Smooth muscle cell (in vitro differentiated cells): ENCODE results near the gene GGT6. TPM values are rescaled to one million over a fixed set of nuclear protein-coding genes. Genes with fewer than 3 reads are reported as not detected.

Experiments
- DNase-seq: peaks from one replicate; lab custom pipeline; 2025; ENCODE audit not compliant: unreplicated experiment; lab: John Stamatoyannopoulos, UW
- H2AFZ ChIP-seq: fragments of 200-600 bp; sonication (generic); 2 replicates; pipeline ENCODE4 v1.6.0; 2016; ENCODE audit warnings: antibody characterized with exemption, low read depth, mild to moderate bottlenecking
- H3F3A ChIP-seq: fragments of 200-600 bp; sonication (generic); 2 replicates; pipeline ENCODE4 v1.6.0; 2017; ENCODE audit warnings: antibody characterized with exemption, low read depth
- H3K27ac ChIP-seq: fragments of 200-600 bp; sonication (generic); 2 replicates; pipeline ENCODE4 v1.5.1; 2016; ENCODE audit warnings: low read depth, mild to moderate bottlenecking
- H3K27me3 ChIP-seq: fragments of 200-600 bp; sonication (generic); 2 replicates; pipeline ENCODE4 v1.6.1; 2016; ENCODE audit warnings: low read depth, mild to moderate bottlenecking
- H3K36me3 ChIP-seq: fragments of 200-600 bp; sonication (generic); 2 replicates; pipeline ENCODE4 v1.5.1; 2016; ENCODE audit warnings: low read depth
- H3K4me1 ChIP-seq: fragments of 200-600 bp; sonication (generic); 2 replicates; pipeline ENCODE4 v1.5.1; 2016; ENCODE audit warnings: low read depth
- H3K4me2 ChIP-seq: fragments of 200-600 bp; sonication (generic); 2 replicates; pipeline ENCODE4 v1.6.0; 2016; ENCODE audit warnings: mild to moderate bottlenecking
- H3K4me3 ChIP-seq: fragments of 200-600 bp; sonication (generic); 2 replicates; pipeline ENCODE4 v1.5.1; 2016; ENCODE audit warnings: mild to moderate bottlenecking
- H3K79me2 ChIP-seq: fragments of 200-600 bp; sonication (generic); 2 replicates; pipeline ENCODE4 v1.6.0; 2016; ENCODE audit warnings: low read depth, mild to moderate bottlenecking
- H3K9ac ChIP-seq: fragments of 200-600 bp; sonication (generic); 2 replicates; pipeline ENCODE4 v1.6.0; 2016; ENCODE audit warnings: low read depth
- H3K9me3 ChIP-seq: fragments of 200-600 bp; sonication (generic); replicated peaks from 2 replicates; pipeline ENCODE4 v1.5.1; 2016; ENCODE audit warnings: low read depth
- H4K20me1 ChIP-seq: fragments of 200-600 bp; sonication (generic); 2 replicates; pipeline ENCODE4 v1.6.0; 2016; ENCODE audit warnings: low read depth
- WGBS: methylation state at CpG from one replicate; pipeline ENCODE4 v1.1.7; 2016; ENCODE audit warnings: low lambda C conversion rate; 5-methylcytosine and 5-hydroxymethylcytosine counted together
- polyA plus RNA-seq: library from polyadenylated mRNA; unstranded; fragments of >200 nt; fragmentation: Nextera tagmentation; extraction: Ambion mirVana; gene quantifications from 2 replicates; pipeline ENCODE4 v1.2.1, GENCODE V29; 2016
- total RNA-seq: library from RNA; depleted of rRNA; stranded (reverse); fragments of >200 nt; gene quantifications from 2 replicates; pipeline ENCODE4 v1.2.3, GENCODE V29; 2014
- TF ChIP-seq, protein P1 (sequence below): fragments of 200-600 bp; sonication (generic); IDR thresholded peaks from 2 replicates; pipeline ENCODE4 v1.5.1; 2017; ENCODE audit warnings: borderline replicate concordance, mild to moderate bottlenecking, antibody characterized with exemption; ENCODE audit not compliant: insufficient read depth, poor library complexity, severe bottlenecking

Gene GGT6
- total and polyA plus RNA-seq, 2 experiments from 2014 or later: 0.27 TPM; not detected in 1

DNA sequence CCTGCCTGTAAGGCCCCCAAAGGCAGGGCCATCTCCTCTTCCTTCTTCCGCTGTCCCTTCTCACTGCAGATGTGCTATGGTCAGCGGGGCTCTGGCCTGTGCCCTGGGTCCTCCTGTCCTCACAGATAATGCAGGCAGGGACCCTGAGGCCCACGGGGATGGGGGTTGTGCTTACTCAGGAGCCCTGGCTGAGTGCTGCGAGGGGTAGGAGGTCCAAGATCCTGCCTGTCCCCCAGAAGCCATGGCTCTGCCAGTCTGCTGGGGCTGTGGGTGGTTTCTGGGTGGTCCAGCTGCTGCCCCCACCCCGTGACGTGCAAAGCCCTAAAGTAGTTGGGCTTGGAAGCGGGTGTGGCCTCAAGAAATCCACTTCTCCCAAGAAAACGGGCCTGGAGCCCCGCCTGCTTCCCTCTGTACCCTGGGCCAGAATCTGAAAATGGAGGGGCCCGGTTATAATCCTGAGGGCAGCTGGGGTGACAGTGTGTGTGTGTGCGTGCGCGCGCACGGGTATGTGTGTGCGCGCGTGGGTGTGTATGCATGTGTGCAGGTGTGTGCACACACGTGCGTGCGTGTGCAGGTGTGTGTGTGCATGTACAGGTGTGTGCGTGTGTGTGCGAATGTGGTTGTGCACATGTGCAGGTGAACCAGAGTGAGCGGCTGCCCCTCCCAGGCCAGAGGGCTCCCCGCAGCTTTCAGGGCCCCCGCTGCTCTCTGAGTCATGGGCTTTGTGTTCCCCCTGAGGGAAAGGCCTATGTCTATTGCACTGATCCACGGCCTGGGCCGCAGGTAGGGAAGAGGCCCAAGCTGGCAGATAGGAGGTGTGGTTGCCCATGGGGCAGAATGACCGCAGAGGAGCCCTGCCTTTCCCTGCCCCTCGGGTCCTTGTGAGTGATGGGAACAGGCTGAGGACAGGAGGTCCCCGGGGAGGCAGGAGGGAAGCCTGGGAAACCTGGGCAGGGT, 47.9 kb downstream of the GGT6 start:
- WGBS: 88% methylated on average over 31 of the region's 31 CpGs
- H3K36me3 ChIP-seq: no peaks in the 10 kb centered on the region
- no peaks in the 10 kb centered on the region for H3F3A ChIP-seq
- TF ChIP-seq, protein P1, sequence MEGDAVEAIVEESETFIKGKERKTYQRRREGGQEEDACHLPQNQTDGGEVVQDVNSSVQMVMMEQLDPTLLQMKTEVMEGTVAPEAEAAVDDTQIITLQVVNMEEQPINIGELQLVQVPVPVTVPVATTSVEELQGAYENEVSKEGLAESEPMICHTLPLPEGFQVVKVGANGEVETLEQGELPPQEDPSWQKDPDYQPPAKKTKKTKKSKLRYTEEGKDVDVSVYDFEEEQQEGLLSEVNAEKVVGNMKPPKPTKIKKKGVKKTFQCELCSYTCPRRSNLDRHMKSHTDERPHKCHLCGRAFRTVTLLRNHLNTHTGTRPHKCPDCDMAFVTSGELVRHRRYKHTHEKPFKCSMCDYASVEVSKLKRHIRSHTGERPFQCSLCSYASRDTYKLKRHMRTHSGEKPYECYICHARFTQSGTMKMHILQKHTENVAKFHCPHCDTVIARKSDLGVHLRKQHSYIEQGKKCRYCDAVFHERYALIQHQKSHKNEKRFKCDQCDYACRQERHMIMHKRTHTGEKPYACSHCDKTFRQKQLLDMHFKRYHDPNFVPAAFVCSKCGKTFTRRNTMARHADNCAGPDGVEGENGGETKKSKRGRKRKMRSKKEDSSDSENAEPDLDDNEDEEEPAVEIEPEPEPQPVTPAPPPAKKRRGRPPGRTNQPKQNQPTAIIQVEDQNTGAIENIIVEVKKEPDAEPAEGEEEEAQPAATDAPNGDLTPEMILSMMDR: no peak
- H3K4me1 ChIP-seq: peaks cover 14% of the 10 kb centered on the region
- H4K20me1 ChIP-seq: no peaks in the 10 kb centered on the region
- DNase-seq: no peak
- no peaks in the 10 kb centered on the region for H3K9me3 ChIP-seq
- H3K9ac ChIP-seq: no peak overlapping the region
- no peak overlapping the region for H3K27ac ChIP-seq
- no peak overlapping the region for H2AFZ ChIP-seq
- H3K79me2 ChIP-seq: no peaks in the 10 kb centered on the region
- H3K4me2 ChIP-seq: no peak overlapping the region
- H3K27me3 ChIP-seq: no peaks in the 10 kb centered on the region
- H3K4me3 ChIP-seq: no peak overlapping the region

DNA sequence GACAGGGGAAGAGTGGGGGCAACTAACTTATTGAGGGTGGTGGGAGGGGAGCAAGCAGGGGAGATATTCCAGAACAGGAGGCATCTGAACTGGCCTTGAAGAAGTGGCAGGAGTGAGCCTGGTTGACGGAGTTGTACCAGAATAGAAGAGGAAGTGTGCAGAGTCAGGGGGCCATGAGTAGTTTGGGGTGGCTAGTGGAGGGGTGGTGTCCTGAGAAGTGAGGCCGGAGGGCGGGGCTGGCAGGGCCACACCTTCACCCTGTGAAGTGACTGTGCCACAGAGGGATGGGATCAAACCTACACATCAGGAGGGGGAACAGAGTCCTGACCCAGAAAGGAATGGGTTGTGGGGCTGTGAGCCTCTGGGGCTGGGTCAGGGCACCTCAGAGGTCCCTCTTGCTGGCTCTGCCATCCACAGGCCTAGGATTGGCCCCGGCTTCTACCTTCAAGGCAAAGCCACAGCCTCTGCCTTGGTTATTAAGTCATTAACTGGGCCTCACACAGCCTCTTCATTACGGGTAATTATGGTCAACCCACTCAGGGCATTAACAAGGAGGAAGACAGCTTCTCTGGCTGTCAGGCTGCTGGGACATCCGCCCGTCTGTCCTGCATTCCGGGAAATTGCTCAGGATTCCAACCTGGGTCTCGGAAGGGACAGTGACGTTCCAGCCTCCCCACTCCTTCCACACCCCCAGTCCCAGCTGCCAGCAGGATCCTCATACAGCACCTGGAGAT, 49.0 kb downstream of the GGT6 start:
- TF ChIP-seq, protein P1: no peak
- 71% methylated on average over 10 of the region's 10 CpGs for WGBS
- Histone ChIP-seq H3K9ac (no peak overlapping the region), H3K36me3 (no peaks in the 10 kb centered on the region), H4K20me1 (no peaks in the 10 kb centered on the region), H3K9me3 (no peaks in the 10 kb centered on the region), H3F3A (no peaks in the 10 kb centered on the region), H3K27me3 (no peaks in the 10 kb centered on the region), H3K4me3 (no peak overlapping the region), H3K4me2 (no peak overlapping the region), H2AFZ (no peak overlapping the region), H3K4me1 (peaks cover 16% of the 10 kb centered on the region), H3K79me2 (no peaks in the 10 kb centered on the region), H3K27ac (no peak overlapping the region)
- DNase-seq: no peak

DNA sequence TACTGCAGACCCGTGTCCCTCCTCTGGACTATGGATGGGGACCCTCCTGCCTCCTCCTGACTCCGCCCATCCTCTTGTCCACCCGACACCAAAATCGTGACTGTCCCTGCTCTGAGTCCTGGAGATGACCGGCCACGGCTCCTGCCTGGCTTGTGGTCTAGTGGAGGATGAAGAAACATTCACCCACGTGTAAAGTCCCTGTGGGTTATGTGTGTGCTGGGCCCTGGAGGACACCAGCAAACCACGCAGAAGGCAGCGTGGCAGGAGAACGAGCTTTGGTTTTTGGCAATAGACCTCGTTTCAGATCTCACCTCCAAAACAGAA, 49.8 kb downstream of the GGT6 start:
- no peaks in the 10 kb centered on the region for H3K36me3 ChIP-seq
- no peak overlapping the region for H3K4me3 ChIP-seq
- H3K79me2 ChIP-seq: no peaks in the 10 kb centered on the region
- peaks cover 16% of the 10 kb centered on the region for H3K4me1 ChIP-seq
- no peaks in the 10 kb centered on the region for H3K27me3 ChIP-seq
- H3F3A ChIP-seq: no peaks in the 10 kb centered on the region
- H3K9ac ChIP-seq: no peak overlapping the region
- DNase-seq: no peak
- H3K27ac ChIP-seq: no peak overlapping the region
- H3K4me2 ChIP-seq: no peak overlapping the region
- WGBS: 77% methylated on average over 11 of the region's 11 CpGs
- H4K20me1 ChIP-seq: no peaks in the 10 kb centered on the region
- H3K9me3 ChIP-seq: no peaks in the 10 kb centered on the region
- no peak overlapping the region for H2AFZ ChIP-seq
- TF ChIP-seq, protein P1: no peak
